ENCODE results near the gene IFTAP.

DNA sequence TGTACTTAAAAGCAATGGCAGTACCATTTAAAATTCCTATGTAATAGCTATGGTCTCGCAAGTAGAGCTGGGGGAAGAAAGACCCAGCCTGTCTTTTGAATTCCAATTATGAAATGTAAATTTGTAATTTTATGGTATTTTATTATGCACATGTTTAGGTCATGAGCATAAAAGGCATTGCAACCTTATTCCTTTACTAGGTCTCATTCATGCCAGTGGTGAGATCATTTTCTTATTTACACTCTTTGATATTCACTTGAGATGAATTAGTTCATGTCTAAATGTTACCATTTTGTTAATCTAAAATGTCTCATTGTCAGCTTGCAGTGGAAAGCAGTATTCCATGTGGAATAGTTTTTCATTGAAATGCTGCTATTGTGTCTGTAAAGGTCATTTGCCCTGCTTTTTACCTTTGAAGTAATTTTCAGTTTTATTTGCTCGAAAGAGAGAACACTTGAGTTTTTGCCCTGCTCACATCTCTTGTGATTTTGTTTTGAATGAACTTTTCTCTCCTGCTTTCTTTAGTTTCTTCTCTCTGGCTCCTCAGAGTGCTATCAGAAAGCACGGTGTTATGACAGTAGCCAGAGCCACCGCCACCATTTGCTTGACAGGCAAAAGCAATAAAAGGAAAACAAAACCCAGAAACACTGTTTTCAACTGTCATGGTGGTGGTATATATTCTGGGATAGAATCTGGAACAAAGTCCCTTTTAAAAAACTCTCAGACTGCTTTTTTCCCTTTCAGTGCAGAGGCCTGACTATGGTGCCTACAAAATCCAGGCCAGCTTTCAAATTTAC lies 41.0 kb downstream of the IFTAP start:
- TF ChIP-seq, protein P1, sequence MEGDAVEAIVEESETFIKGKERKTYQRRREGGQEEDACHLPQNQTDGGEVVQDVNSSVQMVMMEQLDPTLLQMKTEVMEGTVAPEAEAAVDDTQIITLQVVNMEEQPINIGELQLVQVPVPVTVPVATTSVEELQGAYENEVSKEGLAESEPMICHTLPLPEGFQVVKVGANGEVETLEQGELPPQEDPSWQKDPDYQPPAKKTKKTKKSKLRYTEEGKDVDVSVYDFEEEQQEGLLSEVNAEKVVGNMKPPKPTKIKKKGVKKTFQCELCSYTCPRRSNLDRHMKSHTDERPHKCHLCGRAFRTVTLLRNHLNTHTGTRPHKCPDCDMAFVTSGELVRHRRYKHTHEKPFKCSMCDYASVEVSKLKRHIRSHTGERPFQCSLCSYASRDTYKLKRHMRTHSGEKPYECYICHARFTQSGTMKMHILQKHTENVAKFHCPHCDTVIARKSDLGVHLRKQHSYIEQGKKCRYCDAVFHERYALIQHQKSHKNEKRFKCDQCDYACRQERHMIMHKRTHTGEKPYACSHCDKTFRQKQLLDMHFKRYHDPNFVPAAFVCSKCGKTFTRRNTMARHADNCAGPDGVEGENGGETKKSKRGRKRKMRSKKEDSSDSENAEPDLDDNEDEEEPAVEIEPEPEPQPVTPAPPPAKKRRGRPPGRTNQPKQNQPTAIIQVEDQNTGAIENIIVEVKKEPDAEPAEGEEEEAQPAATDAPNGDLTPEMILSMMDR (IDR thresholded peaks at IDR 0.05) = no peak
- TF ChIP-seq POLR2A (IDR thresholded peaks at IDR 0.05) = no peak
